AG08396 (cell line): ENCODE data around the gene RABGGTB.
"Not testable (repeated sequence)": the region's sequence is repeated elsewhere in the genome, so short reads cannot be mapped to it uniquely, and the experiment has no call there.

Experiments used
- DNase-seq: peaks from one replicate; pipeline ENCODE4 v3.0.0; 2012; ENCODE audit warnings: low spot score, mixed read lengths

The RABGGTB gene

DNA sequence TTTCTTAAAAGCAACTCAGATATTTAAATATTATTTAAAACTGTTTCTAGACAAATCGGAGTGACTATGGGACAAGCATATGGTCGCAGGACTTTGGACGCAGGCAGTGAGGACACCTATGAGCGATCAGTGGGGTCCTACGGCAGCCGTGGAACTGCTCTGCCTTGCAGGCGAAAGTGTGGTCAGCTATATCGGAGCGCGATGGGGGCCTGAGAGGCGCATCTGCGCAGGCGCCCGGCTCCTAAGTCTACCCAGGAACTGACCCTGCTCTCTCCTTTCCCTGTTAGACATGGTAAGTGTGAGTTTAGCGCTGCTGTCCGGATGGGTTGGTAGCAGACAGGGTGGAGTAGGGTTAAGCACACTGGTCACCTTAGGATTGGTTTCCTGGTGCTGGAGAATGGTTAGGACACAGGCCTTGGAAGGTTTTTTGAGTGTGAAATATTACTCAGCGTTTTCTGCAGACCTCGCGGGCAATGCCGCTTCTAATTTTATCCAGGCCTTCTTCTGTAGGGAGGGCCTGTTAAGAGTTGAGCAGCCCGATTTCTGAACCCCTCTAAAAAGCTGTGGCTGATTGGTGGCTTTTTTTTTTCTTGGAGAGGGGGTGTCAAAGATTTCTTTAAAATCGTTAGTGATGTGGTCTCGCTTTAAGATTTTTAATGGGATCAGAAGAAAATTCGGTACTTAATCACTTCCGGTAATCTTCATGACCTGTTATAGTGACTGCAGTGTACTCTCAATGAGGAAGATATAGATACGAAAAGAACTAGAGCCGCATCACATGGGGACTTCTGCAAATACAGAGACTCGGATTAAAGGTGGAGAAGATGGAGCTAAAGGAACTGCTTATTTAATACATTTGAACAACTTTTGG is at the start of gene RABGGTB:
Gene RABGGTB (plus strand): TSS at position 274 of the 871 bp plus-strand sequence. CDS start 16 bp downstream, at position 290.
- peak; percentile 96 for DNase-seq

DNA sequence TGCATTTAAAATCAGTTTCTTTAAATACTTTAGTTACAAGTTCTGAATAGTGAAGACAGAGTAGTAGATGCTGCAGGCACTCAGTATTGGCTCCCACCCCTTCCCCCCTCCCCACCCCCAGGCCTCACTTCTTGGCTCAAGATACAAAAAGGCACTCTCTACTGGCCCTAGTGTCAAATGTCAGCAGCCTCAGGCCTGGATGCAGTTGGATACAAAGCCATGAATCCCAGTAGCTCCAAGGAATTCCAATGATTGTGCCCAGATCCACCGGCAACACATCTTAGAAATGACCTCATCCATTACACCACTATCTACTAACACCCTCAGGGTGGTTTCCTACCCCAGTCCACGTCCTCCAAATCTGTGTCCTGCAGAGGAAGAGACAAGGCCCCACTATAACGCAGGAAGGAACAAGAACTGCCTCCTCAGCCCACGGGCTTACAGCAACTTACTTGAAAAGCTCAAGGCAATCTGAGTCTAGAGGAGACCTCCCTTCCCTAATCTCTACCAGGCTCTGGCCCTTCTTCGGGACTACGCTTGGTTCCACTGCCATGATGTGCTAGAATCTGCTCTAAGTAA is 43.9 kb upstream of the RABGGTB start:
- no peak for DNase-seq

DNA sequence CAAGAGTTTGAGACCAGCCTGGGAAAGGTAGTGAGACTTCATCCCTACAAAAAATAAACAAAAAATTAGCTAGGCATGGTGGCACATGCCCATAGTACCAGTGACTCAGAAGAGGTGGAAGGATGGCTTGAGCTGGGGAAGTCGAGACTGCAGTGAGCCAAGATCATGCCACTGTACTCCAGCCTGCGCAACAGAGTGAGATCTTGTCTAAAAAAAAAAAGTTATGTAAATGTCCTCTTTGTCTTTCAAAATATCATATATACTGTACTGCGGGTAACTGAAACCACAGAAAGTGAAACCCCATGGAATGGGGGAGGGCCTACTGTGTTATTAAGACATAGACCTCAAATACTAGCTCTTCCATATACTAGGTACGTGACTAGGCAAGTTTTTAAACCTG is 40.8 kb upstream of the RABGGTB start:
- no peak for DNase-seq

DNA sequence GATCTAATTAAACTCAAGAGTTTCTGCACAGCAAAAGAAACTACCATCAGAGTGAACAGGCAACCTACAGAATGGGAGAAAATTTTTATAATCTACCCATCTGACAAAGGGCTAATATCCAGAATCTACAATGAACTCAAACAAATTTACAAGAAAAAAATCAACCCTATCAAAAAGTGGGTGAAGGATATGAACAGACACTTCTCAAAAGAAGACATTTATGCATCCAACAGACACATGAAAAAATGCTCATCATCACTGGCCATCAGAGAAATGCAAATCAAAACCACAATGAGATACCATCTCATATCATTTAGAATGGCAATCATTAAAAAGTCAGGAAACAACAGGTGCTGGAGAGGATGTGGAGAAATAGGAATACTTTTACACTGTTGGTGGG is 28.8 kb upstream of the RABGGTB start:
- DNase-seq = not testable (repeated sequence)

DNA sequence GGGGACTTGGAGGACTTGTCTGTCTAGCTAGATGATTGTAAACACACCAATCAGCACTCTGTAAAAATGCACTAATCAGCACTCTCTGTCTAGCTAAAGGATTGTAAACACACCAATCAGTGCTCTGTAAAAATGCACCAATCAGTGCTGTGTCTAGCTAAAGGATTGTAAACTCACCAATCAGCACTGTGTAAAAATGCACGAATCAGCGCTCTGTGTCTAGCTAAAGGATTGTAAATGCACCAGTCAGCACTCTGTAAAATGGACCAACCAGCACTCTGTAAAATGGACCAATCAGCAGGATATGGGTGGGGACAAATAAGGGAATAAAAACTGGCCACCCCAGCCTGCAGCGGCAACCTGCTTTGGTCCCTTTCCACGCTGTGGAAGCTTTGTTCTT is 27.5 kb upstream of the RABGGTB start:
- not testable (repeated sequence) for DNase-seq

DNA sequence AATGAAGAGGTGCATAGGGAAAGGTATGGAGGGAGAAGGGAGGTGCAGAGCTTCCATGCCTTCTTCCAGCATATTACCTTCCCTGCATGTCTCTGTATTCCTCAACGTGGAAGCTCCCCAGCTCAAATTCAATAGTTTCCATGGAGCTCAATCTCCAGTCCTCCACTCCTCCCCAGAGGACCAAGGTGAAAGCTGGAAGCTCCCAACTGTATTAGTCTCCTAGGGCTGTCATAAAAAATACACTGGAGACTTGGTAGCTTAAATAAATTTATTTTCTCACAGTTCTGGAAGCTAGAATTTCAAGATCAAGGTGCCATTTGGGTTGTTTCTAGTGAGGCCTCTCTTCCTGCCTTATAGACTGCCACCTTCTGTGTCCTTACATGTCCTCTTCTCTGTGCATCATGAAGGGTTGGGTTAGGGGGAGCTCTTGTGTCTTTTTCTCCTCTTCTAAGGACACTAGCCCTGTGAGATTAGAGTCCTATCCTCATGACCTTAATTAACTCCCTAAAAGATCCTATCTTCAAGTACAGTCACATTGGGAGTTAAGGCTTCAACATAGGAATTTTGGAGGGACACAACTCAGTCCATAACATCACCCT is 21.9 kb upstream of the RABGGTB start:
- DNase-seq = no peak

DNA sequence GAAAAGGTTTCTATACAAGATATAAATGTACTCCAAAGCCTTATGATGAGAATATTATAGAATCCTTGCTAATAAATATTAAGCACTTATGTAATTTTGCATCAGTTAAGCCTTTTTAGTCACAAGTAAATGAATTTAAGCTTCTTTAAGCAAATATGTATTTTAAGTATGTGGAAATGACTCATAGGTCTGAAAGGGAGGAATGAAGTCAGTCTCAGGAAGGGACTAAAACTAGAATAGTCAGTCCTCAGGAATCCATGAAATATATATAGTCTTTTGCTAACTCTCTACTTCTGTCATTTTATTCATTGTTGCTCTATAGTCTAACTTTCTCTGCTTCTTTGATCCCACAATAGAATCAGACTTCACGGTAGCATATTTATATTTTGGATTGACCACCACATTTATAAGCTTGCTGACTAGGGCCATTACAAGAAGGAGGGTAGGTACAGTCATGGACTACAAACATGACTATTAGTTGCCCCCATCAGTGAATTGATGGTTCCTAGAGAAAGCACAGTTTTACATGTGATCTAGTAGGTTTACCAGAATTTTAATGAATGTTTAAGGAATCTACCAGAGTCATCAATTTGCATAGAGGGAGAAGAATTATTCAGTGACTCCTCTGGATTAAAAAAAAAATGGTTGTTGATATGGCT is 20.2 kb upstream of the RABGGTB start:
- peak; percentile 45 for DNase-seq

DNA sequence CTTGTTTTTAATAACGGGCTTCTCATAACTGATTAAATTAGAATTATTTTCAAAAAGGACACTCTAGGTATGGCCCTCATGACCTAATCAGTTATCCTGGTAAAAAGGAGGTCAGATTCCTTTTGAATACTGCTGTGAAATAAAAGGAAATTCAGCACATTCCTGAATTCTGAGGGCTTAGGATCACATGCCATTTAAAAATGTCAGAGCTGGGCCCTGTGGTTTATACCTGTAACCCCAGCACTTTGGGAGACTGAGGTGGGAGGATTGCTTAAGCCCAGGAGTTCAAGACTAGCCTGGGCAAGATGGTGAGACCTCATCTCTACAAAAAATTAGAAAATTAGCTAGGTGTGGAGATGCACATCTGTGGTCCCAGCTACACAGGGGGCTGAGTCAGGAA is 18.0 kb upstream of the RABGGTB start:
- no peak for DNase-seq

DNA sequence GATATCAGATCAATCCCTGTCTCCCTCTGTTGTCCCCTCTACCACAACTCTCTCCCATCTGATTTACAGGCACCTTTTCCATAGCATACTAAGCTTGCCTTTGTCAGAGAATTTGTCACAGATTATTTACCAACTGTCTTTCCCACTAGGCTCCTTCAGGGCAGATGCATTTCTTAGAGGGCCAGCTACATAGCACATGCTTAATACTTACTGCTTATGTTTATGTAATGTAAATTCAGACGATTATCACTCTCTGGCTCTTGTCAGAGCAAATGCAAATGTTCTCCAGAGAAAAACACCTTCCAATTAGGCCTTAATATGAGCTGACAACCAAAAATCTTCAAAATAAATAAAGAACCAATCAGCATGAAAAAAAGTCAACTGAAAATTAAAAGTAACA is 15.3 kb upstream of the RABGGTB start:
- DNase-seq = no peak

DNA sequence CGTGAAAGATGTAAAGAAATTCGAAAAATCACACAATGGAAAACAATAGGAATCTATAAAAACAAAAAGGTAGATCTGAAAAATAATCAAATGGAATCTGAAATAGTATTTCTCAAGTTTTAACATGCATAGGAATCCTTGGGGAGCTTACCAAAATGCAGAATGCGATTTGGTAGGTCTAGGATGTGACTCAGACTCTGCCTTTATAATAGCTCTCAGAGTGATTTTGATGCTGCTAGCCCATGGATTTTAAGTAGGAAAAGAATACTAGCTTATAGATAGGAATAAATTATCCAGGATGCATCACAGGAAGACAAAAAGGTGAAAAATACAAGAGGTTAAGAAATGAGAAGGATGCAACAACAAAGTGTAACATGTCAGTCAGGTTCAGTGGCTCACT is 14.1 kb upstream of the RABGGTB start:
- DNase-seq = no peak

DNA sequence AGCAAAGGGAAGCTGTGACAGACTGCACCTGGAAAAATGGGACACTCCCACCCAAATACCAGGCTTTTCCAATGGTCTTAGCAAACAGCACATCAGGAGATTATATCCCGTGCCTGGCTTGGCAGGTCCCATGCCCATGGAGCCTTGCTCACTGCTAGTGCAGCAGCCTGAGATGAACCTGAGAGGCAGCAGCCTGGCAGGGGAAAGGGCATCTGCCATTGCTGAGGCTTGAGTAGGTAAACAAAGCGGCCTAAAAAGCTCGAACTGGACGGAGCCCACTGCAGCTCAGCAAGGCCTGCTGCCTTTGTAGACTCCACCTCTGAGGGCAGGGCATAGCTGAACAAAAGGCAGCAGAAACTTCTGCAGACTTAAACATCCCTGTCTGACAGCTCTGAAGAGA is 8.2 kb upstream of the RABGGTB start:
- DNase-seq = not testable (repeated sequence)

DNA sequence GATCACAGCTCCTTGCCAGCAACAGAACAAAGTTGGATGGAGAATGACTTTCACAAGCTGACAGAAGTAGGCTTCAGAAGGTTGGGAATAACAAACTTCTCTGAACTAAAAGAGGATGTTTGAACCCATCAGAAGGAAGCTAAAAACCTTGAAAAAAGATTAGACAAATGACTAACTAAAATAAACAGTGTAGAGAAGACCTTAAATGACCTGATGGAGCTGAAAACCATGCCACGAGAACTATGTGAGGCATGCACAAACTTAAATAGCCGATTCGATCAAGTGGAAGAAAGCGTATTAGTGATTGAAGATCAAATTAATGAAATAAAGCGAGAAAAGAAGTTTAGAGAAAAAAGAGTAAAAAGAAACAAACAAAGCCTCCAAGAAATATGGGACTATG is 7.4 kb upstream of the RABGGTB start:
- not testable (repeated sequence) for DNase-seq

DNA sequence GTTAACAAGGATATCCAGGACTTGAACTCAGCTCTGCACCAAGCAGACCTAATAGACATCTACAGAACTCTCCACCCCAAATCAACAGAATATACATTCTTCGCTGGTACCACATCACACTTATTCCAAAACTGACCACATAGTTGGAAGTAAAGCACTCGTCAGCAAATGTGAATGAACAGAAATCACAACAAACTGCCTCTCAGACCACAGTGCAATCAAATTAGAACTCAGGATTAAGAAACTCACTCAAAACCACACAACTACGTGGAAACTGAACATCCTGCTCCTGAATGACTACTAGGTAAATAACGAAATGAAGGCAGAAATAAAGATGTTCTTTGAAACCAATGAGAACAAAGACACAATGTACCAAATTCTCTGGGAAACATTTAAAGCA is 5.9 kb upstream of the RABGGTB start:
- DNase-seq = not testable (repeated sequence)

DNA sequence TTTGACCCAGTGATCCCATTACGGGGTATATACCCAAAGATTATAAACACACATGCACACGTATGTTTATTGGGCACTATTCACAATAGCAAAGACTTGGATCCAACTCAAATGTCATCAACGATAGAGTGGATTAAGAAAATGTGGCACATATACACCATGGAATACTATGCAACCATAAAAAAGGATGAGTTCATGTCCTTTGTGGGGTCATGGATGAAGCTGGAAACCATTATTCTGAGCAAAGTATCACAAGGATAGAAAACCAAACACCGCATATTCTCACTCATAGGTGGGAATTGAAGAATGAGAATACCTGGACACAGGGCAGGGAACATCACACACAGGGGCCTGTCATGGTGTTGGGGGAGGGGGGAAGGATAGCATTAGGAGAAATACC is 2.1 kb upstream of the RABGGTB start:
- not testable (repeated sequence) for DNase-seq

DNA sequence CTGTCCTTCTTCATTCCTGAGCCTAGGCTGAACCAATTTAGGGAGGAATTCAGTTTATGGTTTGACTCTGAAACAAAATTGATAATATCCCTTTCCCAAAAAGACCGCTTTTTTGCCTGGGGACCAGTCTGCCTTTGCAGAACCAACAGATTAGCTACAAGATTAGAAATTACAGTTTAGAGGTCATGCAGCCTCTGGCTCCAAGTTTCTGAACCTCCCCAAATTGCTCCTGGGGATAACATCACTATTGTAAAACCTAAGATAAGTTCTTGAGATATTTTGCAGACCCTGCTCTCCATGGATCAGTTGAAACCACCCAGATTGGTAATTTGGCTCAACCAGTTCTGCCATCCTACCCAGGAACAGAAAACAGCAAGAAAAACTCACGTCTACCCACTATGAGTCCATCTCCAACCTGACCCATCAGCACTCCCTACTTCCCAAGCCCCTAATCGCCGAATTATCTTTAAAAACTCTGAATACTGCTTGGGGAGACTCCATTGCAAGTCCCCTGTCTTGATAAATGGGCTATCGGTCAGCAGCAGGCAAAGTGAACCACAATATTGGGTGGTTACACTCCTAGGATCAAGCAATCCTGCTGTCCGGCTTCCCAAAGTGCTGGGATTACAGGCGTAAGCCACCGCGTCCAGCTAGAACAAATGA is 605 bp upstream of the RABGGTB start:
- DNase-seq = no peak

DNA sequence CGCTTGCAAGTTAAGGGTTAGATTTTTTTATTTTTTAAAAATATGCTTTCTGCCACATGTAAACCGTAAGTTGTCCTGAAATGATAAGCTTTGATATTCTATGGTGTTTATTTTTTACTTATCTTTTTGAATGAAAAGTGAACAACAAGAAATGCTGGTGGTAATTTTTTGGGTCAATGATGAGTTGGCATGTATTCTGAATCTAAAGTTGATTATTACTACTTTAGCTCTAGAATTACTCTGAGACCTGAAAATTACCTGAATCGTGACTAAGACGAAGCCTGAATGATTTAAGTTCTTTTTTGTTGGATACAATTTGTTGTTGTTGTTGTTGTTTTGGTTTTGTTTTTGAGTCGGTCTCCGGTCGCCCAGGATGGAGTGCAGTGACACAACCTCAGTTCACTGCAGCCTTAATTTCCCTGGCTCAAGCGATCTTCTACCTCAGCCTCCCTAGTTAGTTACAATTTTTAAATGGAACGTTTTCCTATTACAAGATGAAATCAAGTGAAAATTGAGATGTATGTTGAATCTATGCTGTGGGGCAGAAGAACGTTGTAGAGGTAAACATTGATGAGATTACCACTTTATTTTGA is 941 bp downstream of the RABGGTB start:
- DNase-seq = no peak

DNA sequence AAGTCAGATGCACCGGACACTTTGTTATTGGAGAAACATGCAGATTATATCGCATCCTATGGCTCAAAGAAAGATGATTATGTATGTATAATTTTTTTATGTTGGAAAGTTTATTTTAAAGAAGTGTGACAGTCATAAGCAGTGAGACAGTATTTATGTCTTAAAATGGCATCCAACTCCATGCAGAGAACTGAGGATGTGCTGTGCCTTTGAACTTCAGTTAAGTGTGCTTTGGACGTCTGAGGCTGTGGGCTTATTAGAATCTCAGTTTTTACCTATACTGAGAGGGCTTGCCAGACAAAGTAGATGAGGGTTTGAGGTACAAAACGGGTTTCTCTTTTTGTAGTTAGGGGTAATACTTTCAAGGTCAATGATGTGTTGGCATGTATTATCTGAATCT is 1.5 kb downstream of the RABGGTB start:
- no peak for DNase-seq

DNA sequence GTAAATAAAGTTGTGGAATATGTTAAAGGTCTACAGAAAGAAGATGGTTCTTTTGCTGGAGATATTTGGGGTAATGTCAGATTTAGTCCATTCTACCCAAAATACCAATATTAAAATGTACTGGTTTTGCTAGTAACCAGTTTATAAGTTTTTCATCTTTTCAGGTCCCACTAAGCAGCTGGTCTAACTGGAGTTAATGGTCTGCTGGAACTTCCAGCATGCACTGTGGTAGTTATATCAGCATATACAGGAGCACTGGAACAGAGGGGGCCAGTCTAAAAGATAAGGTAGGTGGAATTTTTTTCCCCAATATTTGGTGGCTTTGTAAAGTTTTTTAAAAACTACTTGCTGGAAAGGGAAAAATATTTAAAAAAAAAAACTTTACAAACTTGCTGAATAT is 3.9 kb downstream of the RABGGTB start:
- DNase-seq = no peak

DNA sequence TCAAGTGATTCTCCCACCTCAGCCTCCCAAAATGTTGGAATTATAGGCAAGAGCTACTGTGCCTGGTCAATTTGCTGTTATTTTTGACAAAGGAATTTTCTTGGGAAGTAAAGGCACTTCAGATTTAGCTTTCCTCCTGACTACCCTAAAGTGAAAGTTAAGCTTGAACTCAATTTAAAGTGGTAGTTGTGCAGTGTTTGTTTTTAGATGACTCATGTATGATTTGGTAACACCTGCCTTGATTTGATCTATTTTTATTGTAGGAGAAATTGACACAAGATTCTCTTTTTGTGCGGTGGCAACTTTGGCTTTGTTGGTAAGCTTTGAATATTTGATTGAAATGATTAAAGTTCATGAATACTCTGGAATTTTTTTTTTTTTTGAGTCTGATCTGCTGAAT is 5.0 kb downstream of the RABGGTB start:
- DNase-seq = no peak

DNA sequence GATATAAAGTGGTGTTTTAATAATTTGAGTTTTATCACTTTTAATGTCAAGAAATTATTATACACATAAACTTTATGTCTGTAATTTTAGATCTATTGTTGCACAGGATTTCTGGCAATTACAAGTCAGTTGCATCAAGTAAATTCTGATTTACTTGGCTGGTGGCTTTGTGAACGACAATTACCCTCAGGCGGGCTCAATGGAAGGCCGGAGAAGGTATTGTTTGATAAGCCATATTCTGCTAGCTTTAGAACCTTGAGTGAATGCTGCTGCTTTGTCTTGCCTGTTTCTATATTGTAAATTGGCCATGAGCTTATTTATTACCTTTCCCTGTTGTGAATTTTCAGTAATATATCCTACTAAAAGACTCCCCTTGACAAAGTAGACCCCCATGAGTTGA is 6.0 kb downstream of the RABGGTB start:
- no peak for DNase-seq

DNA sequence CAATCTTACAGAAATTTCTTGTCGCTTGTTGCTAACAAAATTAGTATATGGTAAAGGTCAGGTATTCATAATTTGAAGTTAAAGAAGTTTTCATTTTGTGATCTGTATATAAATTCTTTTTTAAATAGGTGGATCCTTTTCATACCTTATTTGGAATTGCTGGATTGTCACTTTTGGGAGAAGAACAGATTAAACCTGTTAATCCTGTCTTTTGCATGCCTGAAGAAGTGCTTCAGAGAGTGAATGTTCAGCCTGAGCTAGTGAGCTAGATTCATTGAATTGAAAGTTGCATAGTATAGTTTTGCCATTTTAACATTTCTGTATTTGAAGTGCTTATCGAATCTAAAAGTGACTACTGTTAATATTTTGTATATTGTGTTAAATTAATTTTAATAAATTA is 8.3 kb downstream of the RABGGTB start:
- no peak for DNase-seq

DNA sequence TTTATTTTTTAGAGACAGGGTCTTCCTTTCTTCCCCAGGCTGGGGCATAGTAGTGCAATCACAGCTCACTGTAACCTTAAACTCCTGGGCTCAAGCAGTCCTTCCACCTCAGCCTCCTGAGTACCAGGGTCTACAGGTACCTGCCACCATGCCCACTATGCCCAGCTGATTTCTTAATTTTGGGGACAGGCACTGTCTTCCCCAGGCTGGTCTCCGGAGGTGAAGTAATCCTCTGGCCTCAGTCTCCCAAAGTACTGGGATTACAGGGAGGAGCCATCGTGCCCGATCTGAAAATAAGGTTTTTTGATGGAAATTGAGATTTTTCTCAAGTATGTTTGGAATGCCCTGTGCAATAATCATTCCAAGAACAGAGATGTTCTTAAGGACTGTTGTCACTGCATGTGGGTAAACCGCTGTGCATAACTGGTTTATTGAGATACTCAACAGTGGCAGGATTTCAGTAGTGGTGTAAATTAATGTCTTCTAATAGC is 9.7 kb downstream of the RABGGTB start:
- no peak for DNase-seq
